HepG2 (cell line): ENCODE data around the gene TNFSF11.
"Not testable (repeated sequence)": the region's sequence is repeated elsewhere in the genome, so short reads cannot be mapped to it uniquely, and the experiment has no call there.

Source experiments
- POLR2A ChIP-seq, 2 experiments: IDR thresholded peaks; 2 replicates each; pipeline ENCODE4 v1.6.1; 2011; ENCODE audit warnings: low read depth in 2 of 2, low read length in 2 of 2, mild to moderate bottlenecking in 1 of 2, moderate library complexity in 1 of 2; ENCODE audit not compliant: insufficient read depth in 1 of 2
- REXO4 ChIP-seq: sonication (generic); formaldehyde crosslinking; IDR thresholded peaks from 2 replicates; pipeline ENCODE4 v1.8.0; 2022; ENCODE audit warnings: missing genetic modification reagents, mild to moderate bottlenecking, borderline replicate concordance
- TAF1 ChIP-seq: sonication (generic); formaldehyde crosslinking; IDR thresholded peaks from 2 replicates; pipeline ENCODE4 v1.4.0; 2020; ENCODE audit warnings: missing genetic modification reagents
- ZBTB43 ChIP-seq: sonication (generic); formaldehyde crosslinking; conservative IDR thresholded peaks from 2 replicates; pipeline ENCODE4 v1.4.0; 2020; ENCODE audit warnings: missing genetic modification reagents
- ZNF282 ChIP-seq: fragments of 450-650 bp; IDR thresholded peaks from 2 replicates; pipeline ENCODE4 v1.6.1; 2018; ENCODE audit not compliant: partially characterized antibody
- ZNF407 ChIP-seq: sonication (generic); formaldehyde crosslinking; IDR thresholded peaks from one replicate; pipeline ENCODE4 v1.5.1; 2020; ENCODE audit warnings: mild to moderate bottlenecking, missing genetic modification reagents; ENCODE audit errors: not compliant biosample characterization
- ZNF891 ChIP-seq: sonication (generic); formaldehyde crosslinking; IDR thresholded peaks from 2 replicates; pipeline ENCODE4 v1.5.0; 2020; ENCODE audit warnings: mild to moderate bottlenecking, missing genetic modification reagents
- TF ChIP-seq, protein P1 (sequence below): conservative IDR thresholded peaks from 2 replicates; pipeline ENCODE4 v1.6.1; 2018; ENCODE audit warnings: missing genetic modification reagents
- TF ChIP-seq, protein P2 (sequence below): sonication (generic); formaldehyde crosslinking; IDR thresholded peaks from 2 replicates; pipeline ENCODE4 v1.5.0; 2020; ENCODE audit warnings: mild to moderate bottlenecking, missing genetic modification reagents, moderate library complexity

DNA sequence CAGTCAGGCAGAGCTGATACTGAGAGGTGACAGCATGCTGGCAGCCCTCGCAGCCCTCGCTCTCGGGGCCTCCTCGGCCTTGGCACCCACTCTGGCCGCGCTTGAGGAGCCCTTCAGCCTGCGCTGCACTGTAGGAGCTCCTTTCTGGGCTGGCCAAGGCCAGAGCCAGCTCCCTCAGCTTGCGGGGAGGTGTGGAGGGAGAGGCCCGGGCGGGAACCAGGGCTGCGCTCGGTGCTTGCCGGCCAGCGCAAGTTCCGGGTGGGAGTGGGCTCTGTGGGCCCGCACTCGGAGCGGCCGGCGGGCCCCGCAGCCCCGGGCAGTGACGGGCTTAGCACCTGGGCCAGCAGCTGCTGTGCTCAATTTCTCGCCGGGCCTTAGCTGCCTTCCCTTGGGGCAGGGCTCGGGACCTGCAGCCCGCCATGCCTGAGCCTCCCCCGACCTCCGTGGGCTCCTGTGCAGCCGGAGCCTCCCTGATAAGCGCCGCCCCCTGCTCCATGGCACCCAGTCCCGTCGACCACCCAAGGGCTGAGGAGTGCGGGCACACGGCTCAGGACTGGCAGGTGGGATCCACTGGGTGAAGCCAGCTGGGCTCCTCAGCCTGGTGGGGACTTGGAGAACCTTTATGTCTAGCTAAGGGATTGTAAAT is 14.3 kb upstream of the TNFSF11 start:
- TF ChIP-seq, protein P1, sequence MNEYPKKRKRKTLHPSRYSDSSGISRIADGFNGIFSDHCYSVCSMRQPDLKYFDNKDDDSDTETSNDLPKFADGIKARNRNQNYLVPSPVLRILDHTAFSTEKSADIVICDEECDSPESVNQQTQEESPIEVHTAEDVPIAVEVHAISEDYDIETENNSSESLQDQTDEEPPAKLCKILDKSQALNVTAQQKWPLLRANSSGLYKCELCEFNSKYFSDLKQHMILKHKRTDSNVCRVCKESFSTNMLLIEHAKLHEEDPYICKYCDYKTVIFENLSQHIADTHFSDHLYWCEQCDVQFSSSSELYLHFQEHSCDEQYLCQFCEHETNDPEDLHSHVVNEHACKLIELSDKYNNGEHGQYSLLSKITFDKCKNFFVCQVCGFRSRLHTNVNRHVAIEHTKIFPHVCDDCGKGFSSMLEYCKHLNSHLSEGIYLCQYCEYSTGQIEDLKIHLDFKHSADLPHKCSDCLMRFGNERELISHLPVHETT (CRISPR knock-in tag) = not testable (repeated sequence)
- TF ChIP-seq POLR2A (IDR thresholded peaks at IDR 0.05; ENCODE audit: insufficient read depth in 1 of 2, low read depth in 2 of 2, low read length in 2 of 2); ZNF891 (CRISPR knock-in tag); ZNF407 (CRISPR knock-in tag); TAF1 (CRISPR knock-in tag); ZNF282; REXO4 (CRISPR knock-in tag); ZBTB43 (CRISPR knock-in tag): not testable (repeated sequence)
- TF ChIP-seq, protein P2, sequence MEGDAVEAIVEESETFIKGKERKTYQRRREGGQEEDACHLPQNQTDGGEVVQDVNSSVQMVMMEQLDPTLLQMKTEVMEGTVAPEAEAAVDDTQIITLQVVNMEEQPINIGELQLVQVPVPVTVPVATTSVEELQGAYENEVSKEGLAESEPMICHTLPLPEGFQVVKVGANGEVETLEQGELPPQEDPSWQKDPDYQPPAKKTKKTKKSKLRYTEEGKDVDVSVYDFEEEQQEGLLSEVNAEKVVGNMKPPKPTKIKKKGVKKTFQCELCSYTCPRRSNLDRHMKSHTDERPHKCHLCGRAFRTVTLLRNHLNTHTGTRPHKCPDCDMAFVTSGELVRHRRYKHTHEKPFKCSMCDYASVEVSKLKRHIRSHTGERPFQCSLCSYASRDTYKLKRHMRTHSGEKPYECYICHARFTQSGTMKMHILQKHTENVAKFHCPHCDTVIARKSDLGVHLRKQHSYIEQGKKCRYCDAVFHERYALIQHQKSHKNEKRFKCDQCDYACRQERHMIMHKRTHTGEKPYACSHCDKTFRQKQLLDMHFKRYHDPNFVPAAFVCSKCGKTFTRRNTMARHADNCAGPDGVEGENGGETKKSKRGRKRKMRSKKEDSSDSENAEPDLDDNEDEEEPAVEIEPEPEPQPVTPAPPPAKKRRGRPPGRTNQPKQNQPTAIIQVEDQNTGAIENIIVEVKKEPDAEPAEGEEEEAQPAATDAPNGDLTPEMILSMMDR (CRISPR knock-in tag) = not testable (repeated sequence)
